ENCODE results near the gene CFAP410. TPM values are rescaled to one million over a fixed set of nuclear protein-coding genes. Genes with fewer than 3 reads are reported as not detected.

The CFAP410 gene
- total and polyA plus RNA-seq, 2 experiments from 2014 or later = 17.0 to 19.8 TPM

DNA sequence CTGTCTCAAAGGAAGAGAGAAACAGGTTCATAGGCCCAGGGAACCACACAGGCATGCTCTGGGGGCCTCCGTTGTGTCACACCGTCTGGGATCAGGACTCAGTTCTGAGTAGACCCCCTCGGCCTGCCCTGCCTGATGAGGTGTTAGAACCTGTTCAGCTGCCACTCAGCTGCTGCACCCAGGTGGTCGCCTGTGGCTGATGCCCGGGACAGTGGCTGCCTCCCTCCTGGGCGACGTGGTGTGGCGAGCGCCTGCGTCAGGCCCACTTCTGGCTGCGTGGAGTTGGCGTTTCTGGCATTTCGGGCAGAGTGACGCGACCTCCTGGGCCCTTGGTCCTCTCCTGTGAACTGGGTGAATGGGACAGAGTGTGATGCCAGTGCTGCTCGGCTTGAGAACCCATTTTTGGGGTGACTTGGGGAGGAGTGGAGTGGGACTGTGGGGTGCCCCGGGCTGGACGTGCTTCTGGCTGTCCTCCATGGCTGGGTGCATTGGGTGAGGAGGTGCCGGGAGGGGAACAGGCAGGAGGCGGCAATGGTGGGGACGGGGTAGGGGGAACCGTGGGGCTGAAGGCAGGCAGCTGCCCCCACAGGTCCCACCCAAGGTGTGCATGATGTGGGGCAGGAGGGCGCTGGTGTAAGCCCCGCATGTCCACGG, 10.8 kb downstream of the CFAP410 start:
- Histone ChIP-seq H3K27me3 (replicated peaks; ENCODE audit: insufficient read depth) (no peaks in the 10 kb centered on the region), H3K9ac (no peak overlapping the region), H3K36me3 (ENCODE audit: low read depth) (no peaks in the 10 kb centered on the region), H3K4me1 (ENCODE audit: insufficient read depth) (no peaks in the 10 kb centered on the region), H3K27ac (no peak overlapping the region), H3K4me3 (no peak overlapping the region), H2AFZ (no peak overlapping the region), H3K9me2 (ENCODE audit: insufficient read depth) (no peaks in the 10 kb centered on the region), H3K4me2 (ENCODE audit: unreplicated experiment) (no peak overlapping the region), H3K79me2 (ENCODE audit: insufficient read depth) (no peaks in the 10 kb centered on the region), H3K9me3 (ENCODE audit: low read depth) (no peaks in the 10 kb centered on the region), H3F3A (ENCODE audit: insufficient read depth) (no peaks in the 10 kb centered on the region), H4K20me1 (ENCODE audit: insufficient read depth) (no peaks in the 10 kb centered on the region)
- in situ Hi-C loops (cut with MboI) = no loop called here
- DNase-seq = no peak
- WGBS, 2 experiments (ENCODE audit: low coverage in 1 of 2, low lambda C conversion rate in 2 of 2, missing lambda C conversion rate in 2 of 2) = 88 to 89% methylated on average over 19 to 25 of the region's 25 CpGs
- TF ChIP-seq EZH2phosphoT487 (IDR thresholded peaks at IDR 0.05; ENCODE audit: insufficient read depth, low read depth) = no peak
- no peak for TF ChIP-seq EZH2 (IDR thresholded peaks at IDR 0.05; ENCODE audit: insufficient read depth, poor library complexity, severe bottlenecking)

- Histone ChIP-seq H3K9ac (no peak overlapping the region), H3K4me2 (ENCODE audit: unreplicated experiment) (no peak overlapping the region), H3K79me2 (ENCODE audit: insufficient read depth) (no peaks in the 10 kb centered on the region), H2AFZ (no peak overlapping the region), H3K4me1 (ENCODE audit: insufficient read depth) (no peaks in the 10 kb centered on the region), H3F3A (ENCODE audit: insufficient read depth) (no peaks in the 10 kb centered on the region), H3K4me3 (no peak overlapping the region), H3K27ac (no peak overlapping the region), H3K27me3 (replicated peaks; ENCODE audit: insufficient read depth) (no peaks in the 10 kb centered on the region), H3K9me2 (ENCODE audit: insufficient read depth) (no peaks in the 10 kb centered on the region), H3K9me3 (ENCODE audit: low read depth) (no peaks in the 10 kb centered on the region), H3K36me3 (ENCODE audit: low read depth) (no peaks in the 10 kb centered on the region), H4K20me1 (ENCODE audit: insufficient read depth) (no peaks in the 10 kb centered on the region)
- no peak for TF ChIP-seq EZH2 (IDR thresholded peaks at IDR 0.05; ENCODE audit: insufficient read depth, poor library complexity, severe bottlenecking)
- no peak for TF ChIP-seq EZH2phosphoT487 (IDR thresholded peaks at IDR 0.05; ENCODE audit: insufficient read depth, low read depth)
- in situ Hi-C loops (cut with MboI) = no loop called here
- WGBS, 2 experiments (ENCODE audit: low coverage in 1 of 2, low lambda C conversion rate in 2 of 2, missing lambda C conversion rate in 2 of 2) = 83% methylated on average over 11 of the region's 11 CpGs
- no peak for DNase-seq
Observed at GRCh38 chr21:44327603-44327974, 11.6 kb downstream of the CFAP410 start.

DNA sequence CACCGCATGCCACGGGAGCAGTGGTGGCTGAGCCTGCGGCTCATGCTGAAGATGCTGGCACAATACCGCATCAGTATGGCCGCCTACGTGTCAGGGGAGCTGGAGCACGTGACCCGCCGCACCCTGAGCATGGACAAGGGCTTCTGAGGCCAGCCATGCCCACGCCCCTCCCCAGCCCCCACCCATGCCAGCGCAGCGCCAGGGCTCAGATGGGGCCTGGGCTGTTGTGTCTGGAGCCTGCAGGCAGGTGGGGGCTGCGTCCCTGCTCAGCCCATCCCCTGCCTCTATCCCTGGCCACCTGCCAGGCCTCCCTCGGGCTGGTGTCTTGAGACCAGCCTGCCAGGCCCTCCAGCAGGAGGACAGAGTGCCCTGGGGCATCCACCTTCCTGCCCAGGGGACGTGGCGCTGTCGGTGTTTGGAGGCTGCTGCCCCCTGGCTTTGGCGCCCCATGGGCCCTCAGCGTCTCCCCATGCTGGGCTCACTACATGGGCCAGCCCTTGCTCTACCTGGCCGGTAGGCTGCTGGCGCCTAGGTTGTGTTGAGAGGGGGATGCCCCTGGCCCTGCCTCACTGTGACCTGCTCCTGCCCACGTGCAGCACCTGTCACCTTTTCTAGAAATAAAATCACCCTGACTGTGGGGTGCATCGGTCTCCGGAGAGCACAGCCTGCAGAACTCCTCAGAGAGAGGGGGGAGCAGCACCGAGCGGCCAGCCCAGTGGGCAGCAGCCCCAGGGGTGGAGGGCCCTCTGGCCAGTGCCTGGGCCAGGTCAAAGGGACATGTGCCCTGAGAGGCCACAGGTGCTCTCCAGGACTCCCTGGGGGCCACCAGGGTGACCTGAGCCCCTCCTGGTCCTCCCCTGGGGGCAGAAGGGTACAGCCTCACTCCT, 12.2 kb downstream of the CFAP410 start:
- H2AFZ ChIP-seq = no peak overlapping the region
- H3F3A ChIP-seq (ENCODE audit: insufficient read depth) = no peaks in the 10 kb centered on the region
- no peaks in the 10 kb centered on the region for H3K27me3 ChIP-seq (replicated peaks; ENCODE audit: insufficient read depth)
- no peaks in the 10 kb centered on the region for H3K79me2 ChIP-seq (ENCODE audit: insufficient read depth)
- DNase-seq = no peak
- H3K4me2 ChIP-seq (ENCODE audit: unreplicated experiment) = no peak overlapping the region
- H3K9me2 ChIP-seq (ENCODE audit: insufficient read depth) = no peaks in the 10 kb centered on the region
- H3K4me3 ChIP-seq = no peak overlapping the region
- H3K9ac ChIP-seq = no peak overlapping the region
- TF ChIP-seq EZH2 (IDR thresholded peaks at IDR 0.05; ENCODE audit: insufficient read depth, poor library complexity, severe bottlenecking) (no peak), EZH2phosphoT487 (IDR thresholded peaks at IDR 0.05; ENCODE audit: insufficient read depth, low read depth) (no peak)
- no peaks in the 10 kb centered on the region for H4K20me1 ChIP-seq (ENCODE audit: insufficient read depth)
- WGBS, 2 experiments (ENCODE audit: low coverage in 1 of 2, low lambda C conversion rate in 2 of 2, missing lambda C conversion rate in 2 of 2) = 91 to 94% methylated on average over 18 to 24 of the region's 26 CpGs
- in situ Hi-C loops (cut with MboI) = no loop called here
- no peaks in the 10 kb centered on the region for H3K4me1 ChIP-seq (ENCODE audit: insufficient read depth)
- H3K27ac ChIP-seq = no peak overlapping the region
- no peaks in the 10 kb centered on the region for H3K9me3 ChIP-seq (ENCODE audit: low read depth)
- H3K36me3 ChIP-seq (ENCODE audit: low read depth) = no peaks in the 10 kb centered on the region

GRCh38 chr21:44326272-44326647, 12.9 kb downstream of the CFAP410 start:
- H3K9me2 ChIP-seq (ENCODE audit: insufficient read depth) = no peaks in the 10 kb centered on the region
- no peak overlapping the region for H3K9ac ChIP-seq
- H3K4me2 ChIP-seq (ENCODE audit: unreplicated experiment) = no peak overlapping the region
- no peaks in the 10 kb centered on the region for H3F3A ChIP-seq (ENCODE audit: insufficient read depth)
- H2AFZ ChIP-seq = no peak overlapping the region
- 92 to 95% methylated on average over 10 to 13 of the region's 13 CpGs for WGBS, 2 experiments (ENCODE audit: low coverage in 1 of 2, low lambda C conversion rate in 2 of 2, missing lambda C conversion rate in 2 of 2)
- no peak overlapping the region for H3K4me3 ChIP-seq
- H3K4me1 ChIP-seq (ENCODE audit: insufficient read depth) = no peaks in the 10 kb centered on the region
- no peaks in the 10 kb centered on the region for H3K36me3 ChIP-seq (ENCODE audit: low read depth)
- H3K79me2 ChIP-seq (ENCODE audit: insufficient read depth) = no peaks in the 10 kb centered on the region
- DNase-seq = no peak
- TF ChIP-seq EZH2phosphoT487 (IDR thresholded peaks at IDR 0.05; ENCODE audit: insufficient read depth, low read depth) (no peak), EZH2 (IDR thresholded peaks at IDR 0.05; ENCODE audit: insufficient read depth, poor library complexity, severe bottlenecking) (no peak)
- in situ Hi-C loops (cut with MboI) = no loop called here
- H3K27me3 ChIP-seq (replicated peaks; ENCODE audit: insufficient read depth) = no peaks in the 10 kb centered on the region
- no peak overlapping the region for H3K27ac ChIP-seq
- no peaks in the 10 kb centered on the region for H3K9me3 ChIP-seq (ENCODE audit: low read depth)
- H4K20me1 ChIP-seq (ENCODE audit: insufficient read depth) = no peaks in the 10 kb centered on the region
